Progenitor cell of endocrine pancreas (in vitro differentiated cells): ENCODE measurements around the gene RBMS1. TPM values are rescaled to one million over a fixed set of nuclear protein-coding genes. Genes with fewer than 3 reads are reported as not detected.

Experiments used
- DNase-seq: peaks from one replicate; pipeline ENCODE4 v3.0.0; 2021; ENCODE audit warnings: low spot score; ENCODE audit not compliant: unreplicated experiment
- H3K27ac Mint-ChIP-seq: 2 replicates; pipeline ENCODE4 v1.8.0; 2021; ENCODE audit warnings: mild to moderate bottlenecking, moderate library complexity, mixed read lengths
- H3K27me3 Mint-ChIP-seq: 2 replicates; pipeline ENCODE4 v1.8.0; 2021; ENCODE audit warnings: mixed read lengths
- H3K36me3 Mint-ChIP-seq: 2 replicates; pipeline ENCODE4 v1.8.0; 2022; ENCODE audit warnings: mixed read lengths; ENCODE audit not compliant: insufficient read depth
- H3K4me1 Mint-ChIP-seq: 2 replicates; pipeline ENCODE4 v1.8.0; 2021; ENCODE audit warnings: low read depth, mixed read lengths
- H3K4me3 Mint-ChIP-seq: 2 replicates; pipeline ENCODE4 v1.8.0; 2021; ENCODE audit warnings: low read depth, mild to moderate bottlenecking, moderate library complexity, mixed read lengths
- H3K9me3 Mint-ChIP-seq: 2 replicates; pipeline ENCODE4 v1.8.0; 2021; ENCODE audit warnings: low read depth, mixed read lengths
- total RNA-seq: library from RNA; stranded (reverse); gene quantifications from 2 replicates; pipeline ENCODE4 v1.2.1, GENCODE V29; 2021
- TF ChIP-seq, protein P1 (sequence below): fragments of 200-600 bp; sonication (generic); IDR thresholded peaks from one replicate; pipeline ENCODE4 v1.5.0; 2021; ENCODE audit warnings: antibody characterized with exemption, mild to moderate bottlenecking; ENCODE audit not compliant: unreplicated experiment

Gene RBMS1
- total RNA-seq, 1 donor from 2014 or later, result 59.8 TPM

DNA sequence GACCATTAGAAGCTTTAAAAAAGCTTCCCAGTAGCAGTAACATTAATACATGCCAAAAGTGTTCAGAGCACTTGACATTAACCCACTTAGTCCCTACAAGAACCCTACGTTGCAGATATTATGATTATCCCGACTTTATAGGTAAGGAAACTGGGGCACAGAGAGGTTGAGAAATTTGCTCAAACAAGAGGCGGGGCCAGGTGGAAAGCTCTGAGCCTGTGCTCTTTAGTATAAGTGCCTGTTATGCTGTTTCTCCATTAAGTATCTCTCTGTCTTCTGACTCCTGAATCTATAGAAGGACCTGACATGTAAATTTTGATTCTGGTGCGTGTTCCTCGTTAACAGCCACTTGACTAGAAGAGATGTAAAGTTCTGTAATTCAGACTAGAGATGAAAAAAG is 139.8 kb downstream of the RBMS1 start:
- TF ChIP-seq, protein P1, sequence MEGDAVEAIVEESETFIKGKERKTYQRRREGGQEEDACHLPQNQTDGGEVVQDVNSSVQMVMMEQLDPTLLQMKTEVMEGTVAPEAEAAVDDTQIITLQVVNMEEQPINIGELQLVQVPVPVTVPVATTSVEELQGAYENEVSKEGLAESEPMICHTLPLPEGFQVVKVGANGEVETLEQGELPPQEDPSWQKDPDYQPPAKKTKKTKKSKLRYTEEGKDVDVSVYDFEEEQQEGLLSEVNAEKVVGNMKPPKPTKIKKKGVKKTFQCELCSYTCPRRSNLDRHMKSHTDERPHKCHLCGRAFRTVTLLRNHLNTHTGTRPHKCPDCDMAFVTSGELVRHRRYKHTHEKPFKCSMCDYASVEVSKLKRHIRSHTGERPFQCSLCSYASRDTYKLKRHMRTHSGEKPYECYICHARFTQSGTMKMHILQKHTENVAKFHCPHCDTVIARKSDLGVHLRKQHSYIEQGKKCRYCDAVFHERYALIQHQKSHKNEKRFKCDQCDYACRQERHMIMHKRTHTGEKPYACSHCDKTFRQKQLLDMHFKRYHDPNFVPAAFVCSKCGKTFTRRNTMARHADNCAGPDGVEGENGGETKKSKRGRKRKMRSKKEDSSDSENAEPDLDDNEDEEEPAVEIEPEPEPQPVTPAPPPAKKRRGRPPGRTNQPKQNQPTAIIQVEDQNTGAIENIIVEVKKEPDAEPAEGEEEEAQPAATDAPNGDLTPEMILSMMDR, result no peak
- no peaks in the 10 kb centered on the region for H3K27me3 Mint-ChIP-seq
- H3K9me3 Mint-ChIP-seq, result no peaks in the 10 kb centered on the region
- H3K27ac Mint-ChIP-seq, result no peak overlapping the region
- no peak for DNase-seq
- peaks cover 6% of the 10 kb centered on the region for H3K4me1 Mint-ChIP-seq
- H3K4me3 Mint-ChIP-seq, result no peak overlapping the region
- H3K36me3 Mint-ChIP-seq, result peaks cover 5% of the 10 kb centered on the region

DNA sequence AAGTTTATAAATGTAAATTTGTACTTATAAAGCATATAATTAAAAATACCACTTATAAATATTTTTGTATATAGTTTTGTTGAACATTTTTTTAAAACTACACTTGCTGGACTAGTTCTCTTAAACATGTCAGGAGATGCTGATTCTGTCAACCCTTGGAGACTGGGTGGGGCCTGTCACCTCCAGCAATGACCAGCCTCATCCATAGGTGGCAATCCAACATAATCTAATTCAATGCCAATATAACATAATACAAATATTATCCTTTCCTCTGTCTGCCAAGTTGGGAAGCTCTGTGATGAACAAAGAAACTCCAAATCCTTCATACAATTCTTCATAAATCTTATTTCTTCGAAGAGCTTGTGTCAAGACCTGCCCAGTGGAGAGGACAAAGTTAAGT is 140.4 kb downstream of the RBMS1 start:
- no peak overlapping the region for H3K27ac Mint-ChIP-seq
- TF ChIP-seq, protein P1, result no peak
- H3K27me3 Mint-ChIP-seq, result no peaks in the 10 kb centered on the region
- H3K36me3 Mint-ChIP-seq, result peaks cover 5% of the 10 kb centered on the region
- no peaks in the 10 kb centered on the region for H3K9me3 Mint-ChIP-seq
- H3K4me3 Mint-ChIP-seq, result no peak overlapping the region
- DNase-seq, result no peak
- H3K4me1 Mint-ChIP-seq, result peaks cover 6% of the 10 kb centered on the region

DNA sequence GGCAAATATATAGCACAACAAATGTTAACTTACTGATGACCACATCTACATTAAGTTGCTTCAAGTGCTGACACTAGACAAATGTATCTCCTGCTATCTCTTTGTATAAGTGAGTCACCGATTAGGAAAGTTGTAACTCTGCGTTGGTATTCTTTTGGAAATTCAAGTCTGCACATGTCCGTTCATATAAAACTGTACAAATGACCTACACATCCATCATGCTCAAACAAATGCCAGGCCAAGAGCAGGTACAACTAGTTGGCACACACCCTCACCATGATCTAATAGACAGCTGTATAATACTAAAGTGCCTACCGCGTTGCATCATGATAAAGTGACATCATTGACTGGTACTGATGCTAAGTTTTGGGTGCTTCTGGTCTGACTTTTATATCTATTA is 141.1 kb downstream of the RBMS1 start:
- no peaks in the 10 kb centered on the region for H3K27me3 Mint-ChIP-seq
- TF ChIP-seq, protein P1, result no peak
- H3K4me3 Mint-ChIP-seq, result no peak overlapping the region
- DNase-seq, result no peak
- H3K9me3 Mint-ChIP-seq, result no peaks in the 10 kb centered on the region
- no peak overlapping the region for H3K27ac Mint-ChIP-seq
- H3K4me1 Mint-ChIP-seq, result peaks cover 6% of the 10 kb centered on the region
- H3K36me3 Mint-ChIP-seq, result peaks cover 5% of the 10 kb centered on the region

DNA sequence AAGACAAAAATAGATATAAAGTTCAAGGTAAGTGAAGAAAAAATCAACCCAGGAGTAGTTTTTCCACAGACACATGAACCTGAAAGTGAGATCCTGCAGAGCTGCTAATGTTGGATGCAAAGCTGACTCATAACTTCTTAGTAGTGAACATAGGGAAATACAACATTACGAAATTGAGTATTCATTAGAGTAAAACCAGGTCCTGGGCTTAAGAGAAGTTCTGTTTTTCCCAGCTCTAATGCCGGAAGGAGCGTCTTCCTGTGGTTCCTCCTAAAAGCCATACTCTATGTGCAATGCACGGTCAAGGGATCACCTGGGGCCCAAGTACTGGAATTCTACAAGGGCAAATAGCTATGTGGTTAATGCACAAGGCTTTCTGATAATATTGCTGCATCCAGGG is 141.7 kb downstream of the RBMS1 start:
- no peak for DNase-seq
- Mint-ChIP-seq H3K36me3 (peaks cover 5% of the 10 kb centered on the region), H3K4me3 (no peak overlapping the region), H3K9me3 (no peaks in the 10 kb centered on the region), H3K27ac (no peak overlapping the region), H3K4me1 (peaks cover 6% of the 10 kb centered on the region), H3K27me3 (no peaks in the 10 kb centered on the region)
- TF ChIP-seq, protein P1, result no peak

DNA sequence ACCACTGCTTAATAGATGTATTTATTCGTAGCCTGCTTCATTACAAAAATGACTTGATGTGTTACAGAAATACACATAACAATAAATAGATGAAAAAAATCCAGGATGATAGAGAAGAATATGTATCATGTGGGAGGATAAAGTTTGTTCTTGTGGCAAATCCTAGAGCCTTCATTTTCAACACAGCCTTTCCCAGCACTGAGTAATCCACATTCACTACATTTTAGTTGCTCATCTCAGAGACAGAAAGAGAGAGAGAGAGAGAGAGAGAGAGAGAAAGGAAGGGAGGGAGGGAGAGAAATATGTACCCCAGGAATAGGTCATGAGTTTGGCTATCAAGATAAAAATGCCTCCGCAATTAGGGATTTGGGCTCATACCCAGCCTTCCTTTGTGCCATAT is 144.3 kb downstream of the RBMS1 start:
- TF ChIP-seq, protein P1, result no peak
- H3K9me3 Mint-ChIP-seq, result no peaks in the 10 kb centered on the region
- H3K27me3 Mint-ChIP-seq, result no peaks in the 10 kb centered on the region
- no peaks in the 10 kb centered on the region for H3K4me1 Mint-ChIP-seq
- H3K4me3 Mint-ChIP-seq, result no peak overlapping the region
- H3K27ac Mint-ChIP-seq, result no peak overlapping the region
- DNase-seq, result no peak
- peaks cover 1% of the 10 kb centered on the region for H3K36me3 Mint-ChIP-seq
